IMR-90 (cell line): ENCODE data around the gene ODAD2. TPM values are rescaled to one million over a fixed set of nuclear protein-coding genes. Genes with fewer than 3 reads are reported as not detected.

Experiments
- ATAC-seq: fragments of 200-7000 bp; cut with Tn5 transposase; 2 replicates; pipeline ENCODE4 v1.9.1; 2020; ENCODE audit warnings: low read depth, mild to moderate bottlenecking, moderate library complexity
- BruUV-seq: library from RNA; stranded (reverse); fragments of 400-500 nt; replicated peaks from 2 replicates; lab custom pipeline; 2021; lab: Mats Ljungman, UMichigan
- CTCF ChIA-PET: fragments of 300-600 bp; formaldehyde crosslinking; extraction: SDS; loops from one replicate; lab custom pipeline; 2021; ENCODE audit warnings: antibody characterized with exemption; lab: Yijun Ruan, JAX
- POLR2A ChIA-PET: fragments of 300-600 bp; sonication (Branson Sonifier 250); formaldehyde crosslinking; loops from one replicate; lab custom pipeline; 2022; ENCODE audit warnings: antibody characterized with exemption; ENCODE audit not compliant: unreplicated experiment; lab: Charles Lee
- DNase-seq: peaks from one replicate; pipeline ENCODE4 v3.0.0; 2013
- H2AFZ ChIP-seq: replicated peaks from 2 replicates; pipeline ENCODE3; 2013; ENCODE audit warnings: low read length, mild to moderate bottlenecking; ENCODE audit not compliant: poor library complexity
- H2AK5ac ChIP-seq: 2 replicates; pipeline ENCODE4 v1.6.1; 2013; ENCODE audit warnings: low read depth, low read length, inconsistent platforms
- H2AK9ac ChIP-seq: replicated peaks from 2 replicates; pipeline ENCODE3; 2013; ENCODE audit warnings: mild to moderate bottlenecking, low read depth, low read length, moderate library complexity; ENCODE audit not compliant: poor library complexity
- H2BK120ac ChIP-seq: 2 replicates; pipeline ENCODE4 v1.6.1; 2013; ENCODE audit warnings: low read depth, low read length, inconsistent platforms
- H2BK15ac ChIP-seq: 3 replicates; pipeline ENCODE4 v1.6.1; 2013; ENCODE audit warnings: low read depth, low read length, inconsistent platforms
- H2BK20ac ChIP-seq: 2 replicates; pipeline ENCODE4 v1.6.1; 2013; ENCODE audit warnings: low read depth, mild to moderate bottlenecking, inconsistent platforms, low read length, moderate library complexity
- H2BK5ac ChIP-seq: 2 replicates; pipeline ENCODE4 v1.6.1; 2013; ENCODE audit warnings: mild to moderate bottlenecking, low read depth, low read length, inconsistent platforms; ENCODE audit not compliant: poor library complexity, severe bottlenecking
- H3K14ac ChIP-seq: replicated peaks from 2 replicates; pipeline ENCODE4 v1.6.1; 2013; ENCODE audit warnings: low read depth, low read length, inconsistent platforms
- H3K18ac ChIP-seq: 2 replicates; pipeline ENCODE4 v1.6.1; 2013; ENCODE audit warnings: low read depth, low read length, control low read depth
- H3K23ac ChIP-seq: 2 replicates; pipeline ENCODE4 v1.6.1; 2013; ENCODE audit warnings: low read depth, low read length, inconsistent platforms
- H3K27ac ChIP-seq: 2 replicates; pipeline ENCODE4 v1.5.1; 2013; ENCODE audit warnings: mild to moderate bottlenecking, control low read depth, low read length; ENCODE audit not compliant: insufficient read depth
- H3K27me3 ChIP-seq: 2 replicates; pipeline ENCODE4 v1.6.1; 2013; ENCODE audit warnings: low read length; ENCODE audit not compliant: control insufficient read depth, insufficient read depth
- H3K36me3 ChIP-seq: 2 replicates; pipeline ENCODE4 v1.6.1; 2013; ENCODE audit warnings: low read length, mixed read lengths; ENCODE audit not compliant: control insufficient read depth, insufficient read depth
- H3K4ac ChIP-seq: 2 replicates; pipeline ENCODE4 v1.6.1; 2013; ENCODE audit warnings: low read depth, low read length, inconsistent platforms
- H3K4me1 ChIP-seq: 2 replicates; pipeline ENCODE4 v1.6.1; 2013; ENCODE audit warnings: low read length, mixed read lengths; ENCODE audit not compliant: control insufficient read depth, insufficient read depth
- H3K4me2 ChIP-seq: 2 replicates; pipeline ENCODE4 v1.6.1; 2013; ENCODE audit warnings: low read depth, mild to moderate bottlenecking, control low read depth, low read length, moderate library complexity
- H3K4me3 ChIP-seq: 2 replicates; pipeline ENCODE4 v1.5.1; 2013; ENCODE audit warnings: low read depth, mild to moderate bottlenecking, control low read depth, low read length, moderate library complexity; ENCODE audit not compliant: insufficient read depth
- H3K56ac ChIP-seq: 2 replicates; pipeline ENCODE4 v1.6.1; 2013; ENCODE audit warnings: low read length, inconsistent platforms; ENCODE audit not compliant: insufficient read depth; ENCODE audit errors: extremely low read depth
- H3K79me1 ChIP-seq, 2 experiments: 2 replicates each; pipeline ENCODE4 v1.6.1; 2013; ENCODE audit warnings: low read length in 2 of 2, inconsistent platforms in 1 of 2, low read depth in 1 of 2
- H3K9ac ChIP-seq: 2 replicates; pipeline ENCODE4 v1.6.1; 2013; ENCODE audit warnings: low read depth, low read length, control low read depth
- H3K9me1 ChIP-seq: 2 replicates; pipeline ENCODE4 v1.6.1; 2013; ENCODE audit warnings: low read length, inconsistent platforms; ENCODE audit not compliant: insufficient read depth
- H3K9me3 ChIP-seq: 2 replicates; pipeline ENCODE4 v1.6.1; 2013; ENCODE audit warnings: low read length; ENCODE audit not compliant: control insufficient read depth, insufficient read depth
- H4K20me1 ChIP-seq: 2 replicates; pipeline ENCODE4 v1.6.1; 2013; ENCODE audit warnings: low read length, inconsistent platforms; ENCODE audit not compliant: insufficient read depth
- H4K5ac ChIP-seq: 2 replicates; pipeline ENCODE4 v1.6.1; 2013; ENCODE audit warnings: mild to moderate bottlenecking, low read depth, low read length, control low read depth
- H4K8ac ChIP-seq, 2 experiments: 2 replicates each; pipeline ENCODE4 v1.6.1; 2013; ENCODE audit warnings: low read depth in 2 of 2, low read length in 2 of 2, control low read depth in 1 of 2, inconsistent platforms in 1 of 2
- H4K91ac ChIP-seq: 2 replicates; pipeline ENCODE4 v1.6.1; 2013; ENCODE audit warnings: low read depth, low read length, inconsistent platforms; ENCODE audit not compliant: insufficient read depth
- NFE2L2 ChIP-seq: fragments of 150-350 bp; IDR thresholded peaks from 2 replicates; pipeline ENCODE4 v1.6.1; 2016; ENCODE audit warnings: low read depth, mild to moderate bottlenecking, low read length
- USF2 ChIP-seq: fragments of 150-350 bp; IDR thresholded peaks from 2 replicates; pipeline ENCODE4 v1.6.1; 2017; ENCODE audit warnings: mild to moderate bottlenecking, antibody characterized with exemption, low read length, low read depth
- WGBS, 2 experiments: methylation state at CpG; one replicate each; pipeline versions ENCODE4 v1.1.5 to v1.1.7; 2013; ENCODE audit warnings: missing lambda C conversion rate in 2 of 2; ENCODE audit not compliant: insufficient read length in 1 of 2; ENCODE audit errors: extremely low coverage in 2 of 2; 5-methylcytosine and 5-hydroxymethylcytosine counted together
- dilution Hi-C: fragments of 300-500 bp; cut with HindIII; formaldehyde crosslinking; loops from one replicate; pipeline ENCODE4 v1.14.3; 2018; ENCODE audit warnings: low sequenced_read_pairs; ENCODE audit not compliant: unreplicated experiment
- in situ Hi-C: fragments of 300-500 bp; cut with MboI; formaldehyde crosslinking; loops from 3 replicates; pipeline ENCODE4 v1.14.3; 2019; ENCODE audit warnings: low sequenced_read_pairs, inconsistent platforms, mixed read lengths
- intact Hi-C: fragments of 100-400 bp; cut with micrococcal nuclease; formaldehyde crosslinking; loops from 2 replicates; pipeline ENCODE4 v1.10.0; 2022
- polyA plus RNA-seq, 3 experiments: library from polyadenylated mRNA; depleted of rRNA; stranded (reverse); fragments of >200 nt; gene quantifications; 2 replicates each; pipeline ENCODE4 v1.2.3, GENCODE V29; 2012; ENCODE audit warnings: low replicate concordance in 1 of 3
- total RNA-seq: library from RNA; depleted of rRNA; stranded (reverse); fragments of >200 nt; gene quantifications from 2 replicates; pipeline ENCODE4 v1.2.3, GENCODE V29; 2012

ODAD2 gene
- total and polyA plus RNA-seq, 2 of the 4 experiments (the other 2 are of a cell fraction) = 0.53 to 0.72 TPM

GRCh38 chr10:27820637-27821036 is 178.2 kb downstream of the ODAD2 start:
- Histone ChIP-seq H3K18ac (no peak overlapping the region), H3K4me1 (peaks cover 2% of the 10 kb centered on the region), H4K8ac (no peak overlapping the region), H3K23ac (no peak overlapping the region), H4K5ac (no peak overlapping the region), H2BK20ac (no peak overlapping the region), H3K56ac (no peak overlapping the region), H2BK120ac (no peak overlapping the region), H2AK9ac (no peak overlapping the region), H2BK5ac (no peak overlapping the region), H3K4ac (no peak overlapping the region), H3K9ac (no peak overlapping the region), H2AFZ (no peak overlapping the region), H3K9me3 (peaks cover 2% of the 10 kb centered on the region; the same call in 1 of the 2 replicates), H2BK15ac (no peak overlapping the region), H3K79me1 (no peaks in the 10 kb centered on the region), H3K27ac (no peak overlapping the region), H4K20me1 (no peaks in the 10 kb centered on the region), H3K9me1 (no peaks in the 10 kb centered on the region), H3K4me3 (no peak overlapping the region), H3K4me2 (no peak overlapping the region), H3K36me3 (no peaks in the 10 kb centered on the region), H3K14ac (no peak overlapping the region), H4K91ac (no peak overlapping the region), H3K27me3 (no peaks in the 10 kb centered on the region), H2AK5ac (no peak overlapping the region)
- ChIA-PET POLR2A (interaction anchor here (0.7 kb wide), 1 partner anchor 143 kb away, joined by 5 read pairs; no protein-coding TSS in a partner anchor), CTCF (no interaction called here)
- dilution Hi-C loops = no loop called here
- in situ Hi-C loops = no loop called here
- DNase-seq (no peak), ATAC-seq (no peak; the same call in 1 of the 2 replicates)
- no CpG with 5 or more reads among the region's 3 CpGs for WGBS, 2 experiments
- intact Hi-C loops = no loop called here
- TF ChIP-seq NFE2L2 = no peak
- no peak for TF ChIP-seq USF2
- no TSS peak for BruUV-seq
